IPS DF 4.7 (cell line): ENCODE data around the gene EPHA4.

Experiments
- DNase-seq: peaks from one replicate; pipeline ENCODE4 v3.0.0-alpha.2; 2013; ENCODE audit warnings: low spot score; ENCODE audit errors: extremely low read depth

The EPHA4 gene

DNA sequence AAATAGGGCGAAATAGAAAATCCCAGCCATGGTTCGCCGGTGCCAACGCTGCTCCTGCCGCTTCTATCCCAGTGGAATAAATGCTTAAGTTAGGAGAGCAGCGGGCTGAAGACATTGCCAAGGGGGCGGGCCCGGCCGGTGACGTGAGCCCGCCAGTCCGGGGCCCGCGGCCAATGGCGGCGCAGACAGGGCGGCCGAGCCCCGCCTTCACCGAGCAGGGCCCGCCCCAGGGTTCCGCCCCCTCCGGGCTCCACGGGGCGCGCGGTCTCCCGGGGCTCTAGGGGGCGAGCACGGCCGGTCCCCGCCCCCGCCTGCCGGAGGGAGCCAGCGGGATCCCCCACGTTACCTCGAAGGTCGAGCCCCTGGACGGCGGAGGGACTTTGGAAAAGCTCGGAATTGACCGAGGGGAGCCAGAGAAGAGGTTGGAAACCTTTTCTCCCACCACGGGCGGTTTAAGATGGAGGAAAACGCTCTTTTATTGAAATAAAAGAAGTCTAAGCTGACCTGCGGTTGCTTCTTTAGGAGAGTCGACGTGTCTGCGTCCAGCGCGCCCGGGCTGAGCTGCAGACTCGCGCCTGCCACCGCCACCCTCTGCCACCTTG, at the start of gene EPHA4:
TSS of gene EPHA4 (minus strand) at position 86 of the 602 bp plus-strand sequence. CDS start at position 30, 56 bp downstream.
- DNase-seq: no peak

DNA sequence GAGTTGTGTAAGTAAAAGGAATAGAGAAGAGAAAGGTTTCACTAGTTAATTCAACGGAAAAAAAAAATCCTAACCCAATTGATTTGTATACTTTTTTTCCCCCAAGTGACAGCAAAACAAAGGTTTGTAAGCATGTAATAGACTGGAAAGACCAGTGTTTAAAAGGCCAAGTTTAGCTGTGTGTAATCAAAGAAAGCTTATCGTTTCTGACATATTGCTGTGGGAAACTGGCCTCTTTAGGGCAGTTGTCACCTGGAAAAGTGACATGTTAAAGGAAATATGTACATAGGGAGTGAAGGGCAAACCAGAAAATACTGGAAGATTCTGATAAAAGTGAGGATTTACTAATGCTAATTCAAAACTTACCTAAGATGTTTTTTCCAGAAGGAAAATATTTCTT, 45.9 kb upstream of the EPHA4 start:
- DNase-seq: no peak

DNA sequence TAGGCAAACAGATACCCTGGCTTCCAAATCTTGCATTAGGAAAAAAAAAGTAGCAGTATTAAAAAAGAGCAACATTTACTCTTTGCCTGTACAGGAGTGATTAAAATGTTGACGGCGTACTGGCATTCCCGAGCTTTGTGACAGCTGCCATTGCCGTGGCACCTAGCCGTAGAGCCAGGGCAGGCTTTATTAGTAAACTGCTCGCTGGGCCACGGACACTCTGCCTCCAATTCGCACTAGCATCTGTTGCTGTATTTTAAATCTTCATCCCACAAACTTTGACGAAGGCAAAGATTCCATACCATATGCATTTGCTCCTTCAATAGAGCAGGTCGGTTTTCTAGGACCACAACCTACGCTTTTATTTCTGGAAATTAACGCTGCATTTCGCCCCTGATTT, 44.5 kb upstream of the EPHA4 start:
- no peak for DNase-seq

DNA sequence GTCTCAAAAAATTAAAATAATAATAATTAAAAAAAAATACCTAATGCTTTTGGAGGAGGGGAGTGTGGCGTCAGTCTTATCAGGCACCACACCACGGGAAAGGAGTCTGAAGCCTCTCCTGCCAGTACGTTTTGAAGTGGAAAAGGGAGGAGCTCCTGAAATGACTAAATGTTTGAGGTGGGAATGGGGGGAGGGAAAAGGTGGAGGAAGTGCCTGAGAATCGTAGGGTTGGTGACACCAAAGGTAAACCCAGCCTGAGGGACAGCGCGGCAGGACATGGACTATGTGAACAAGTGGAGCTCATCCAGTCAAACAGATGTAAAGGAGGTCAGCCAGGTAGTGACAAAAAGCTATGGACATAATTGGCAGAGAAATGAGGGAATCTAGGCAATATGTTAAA, 42.2 kb upstream of the EPHA4 start:
- no peak for DNase-seq

DNA sequence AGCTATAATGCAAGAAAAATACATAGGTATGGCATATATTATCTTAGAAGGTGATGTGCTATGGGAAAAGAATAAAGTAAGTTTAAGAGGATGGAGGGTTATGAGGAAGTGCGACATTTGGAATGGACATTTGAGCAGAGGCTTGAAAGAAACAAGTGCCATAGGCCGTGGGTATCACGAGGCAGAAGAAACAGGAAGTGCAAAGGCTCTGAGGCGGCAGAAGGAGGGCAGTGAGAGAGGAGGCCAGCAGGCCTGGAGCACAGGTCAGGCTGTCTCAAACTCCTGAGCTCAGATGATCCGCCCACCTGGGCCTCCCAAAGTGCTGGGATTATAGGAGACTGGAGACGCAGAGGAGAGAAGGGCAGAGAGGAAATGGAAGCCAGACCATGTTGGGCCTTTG, 40.7 kb upstream of the EPHA4 start:
- no peak for DNase-seq

DNA sequence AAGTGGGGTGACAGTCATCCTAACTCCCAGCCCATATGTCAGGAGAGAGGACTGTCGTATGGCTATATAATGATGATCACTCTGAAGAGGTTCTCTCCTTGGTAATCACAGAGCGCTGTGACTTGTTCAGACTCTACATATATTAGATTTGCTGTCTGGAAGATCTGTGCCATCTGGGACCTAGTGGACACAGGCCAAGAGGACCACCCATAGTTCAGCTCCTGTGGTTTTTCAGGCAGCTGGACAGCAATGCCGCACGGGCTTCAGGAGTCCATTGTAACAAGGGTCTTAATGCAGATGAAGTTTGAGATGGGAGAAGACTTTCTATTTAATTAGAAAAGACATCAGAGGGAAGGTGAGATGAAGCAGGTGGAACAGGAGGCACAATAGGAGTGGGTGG, 40.1 kb upstream of the EPHA4 start:
- DNase-seq: no peak

DNA sequence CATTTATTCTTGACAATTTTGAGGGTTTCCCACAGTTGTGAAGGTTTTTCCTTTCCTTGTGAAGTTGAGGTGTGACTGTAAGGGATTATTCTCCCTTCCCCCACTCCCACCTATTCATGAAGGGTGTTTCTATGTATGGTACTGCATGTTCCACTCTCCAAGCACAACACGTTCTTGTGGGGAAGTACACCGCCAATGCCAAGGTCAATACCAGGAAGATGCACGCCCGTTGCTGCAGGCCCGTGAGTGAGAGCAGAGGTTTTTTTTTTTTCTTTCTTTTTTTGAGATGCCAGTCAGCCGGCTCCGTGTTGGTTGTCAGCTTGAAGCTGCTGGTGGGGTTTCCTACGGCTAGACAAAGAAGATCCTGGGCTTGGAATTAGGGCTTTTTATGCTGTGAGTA, 38.6 kb upstream of the EPHA4 start:
- no peak for DNase-seq

DNA sequence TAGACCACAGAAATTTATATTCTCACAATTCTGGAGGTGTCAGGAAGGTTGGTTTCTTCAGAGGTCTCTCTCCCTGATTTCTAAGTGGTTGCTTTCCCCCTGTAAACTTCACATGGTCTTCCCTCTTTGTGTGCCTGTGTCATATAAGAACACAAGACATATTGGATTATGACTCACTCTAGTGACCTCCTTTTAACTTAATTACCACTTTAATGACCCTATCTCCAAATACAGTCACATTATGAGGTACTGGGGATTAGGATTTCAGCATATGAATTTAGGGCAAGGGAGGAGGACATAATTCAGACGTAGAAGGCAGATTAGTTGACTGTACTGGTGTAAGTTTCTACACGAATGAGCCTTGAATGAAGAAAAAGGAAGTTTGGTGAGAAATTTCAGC, 38.2 kb upstream of the EPHA4 start:
- DNase-seq: no peak

DNA sequence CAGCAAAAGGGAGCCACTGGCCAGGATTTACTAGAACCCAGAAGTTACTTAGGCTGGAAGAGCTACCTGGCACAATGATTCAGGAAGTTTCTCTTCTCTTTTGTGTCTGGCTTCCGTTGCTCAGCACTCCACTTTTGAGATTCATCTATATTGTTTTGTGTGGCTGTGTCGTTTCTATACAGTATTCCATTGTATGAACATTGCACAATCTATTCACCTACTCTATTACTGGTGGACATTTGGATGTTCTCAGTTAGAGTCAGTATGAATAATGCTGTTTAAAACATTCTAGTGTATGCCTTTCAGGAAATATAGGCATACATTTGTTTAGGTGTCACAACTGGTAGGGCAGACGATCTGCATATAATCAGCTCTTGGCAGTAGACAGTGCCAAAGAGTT, 36.3 kb upstream of the EPHA4 start:
- DNase-seq: no peak

DNA sequence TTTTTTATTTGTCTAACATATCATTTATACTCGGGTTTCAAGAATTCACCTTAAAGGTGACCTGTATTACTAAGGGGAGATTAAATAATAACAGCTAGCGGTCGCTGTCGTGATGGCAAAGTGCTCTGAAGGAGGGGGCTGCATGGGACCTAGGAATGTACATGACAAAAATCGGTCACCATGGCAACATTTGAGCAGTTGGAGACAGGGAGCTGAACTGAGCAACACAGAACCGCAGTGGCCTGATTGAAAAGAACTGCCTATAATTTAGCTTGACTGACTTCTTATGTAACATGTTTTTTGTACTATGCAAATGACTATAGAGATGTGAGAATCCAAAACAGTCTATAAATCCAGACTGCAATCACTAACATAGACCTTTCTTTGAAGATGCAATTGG, 34.3 kb upstream of the EPHA4 start:
- no peak for DNase-seq

DNA sequence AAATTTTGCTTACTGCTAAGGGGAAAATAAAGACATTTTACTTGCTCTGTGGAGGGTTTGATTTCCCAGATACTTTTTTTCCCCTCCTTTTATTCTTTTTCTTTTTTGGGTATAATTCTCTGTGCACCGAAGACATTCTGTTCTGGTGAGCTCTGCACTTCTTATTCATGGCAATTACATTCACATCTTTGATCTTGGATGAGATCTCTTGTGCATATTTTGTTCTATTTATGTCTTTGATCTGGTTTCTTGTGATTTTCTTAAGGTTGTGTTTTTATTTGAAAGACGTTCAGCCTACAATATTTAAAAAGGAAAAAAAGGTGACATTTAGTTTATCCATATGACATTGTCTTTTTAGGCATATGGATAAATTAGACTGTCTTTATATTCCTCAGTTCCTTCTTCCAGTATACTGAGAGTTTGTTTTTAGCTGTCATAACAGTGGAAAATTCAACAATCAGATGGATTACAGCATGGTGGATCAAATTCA, 33.7 kb upstream of the EPHA4 start:
- DNase-seq: no peak

DNA sequence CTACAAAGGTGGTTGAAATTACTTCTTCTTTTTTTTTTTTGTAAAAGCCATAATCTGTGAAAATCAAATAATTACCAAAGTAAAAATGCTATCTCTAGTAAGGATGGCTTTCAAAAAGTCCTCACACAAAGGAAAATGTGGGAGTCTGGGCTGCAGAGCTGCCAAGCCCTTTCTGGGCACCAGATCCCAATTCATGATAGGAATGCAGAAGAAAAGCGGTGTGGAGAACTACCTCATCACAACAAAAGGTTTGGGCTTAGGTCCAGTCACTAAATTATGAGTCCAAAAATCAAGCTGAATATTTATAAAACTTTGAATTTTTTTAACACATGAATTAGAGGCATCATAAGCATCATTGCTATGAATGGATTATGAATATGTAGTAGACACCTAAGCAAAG, 30.8 kb upstream of the EPHA4 start:
- DNase-seq: no peak

DNA sequence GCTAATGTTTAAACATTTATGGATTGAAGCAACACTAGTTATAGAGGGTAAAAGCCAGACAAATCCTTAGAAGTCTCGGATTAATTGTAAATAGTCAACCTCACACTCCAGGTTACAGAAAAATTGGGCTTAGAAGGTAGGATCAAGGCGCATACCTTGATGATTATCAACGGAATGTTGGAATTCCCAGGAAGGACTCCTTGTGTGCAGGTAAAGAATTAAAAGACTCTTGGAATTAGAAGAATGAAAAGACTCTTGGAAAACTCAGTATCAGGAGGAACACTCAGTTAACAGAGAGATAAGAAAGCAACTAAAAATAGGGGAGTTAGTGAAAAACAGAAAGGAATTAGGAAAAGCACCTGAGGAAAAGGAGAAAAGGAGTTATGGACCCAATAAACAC, 29.3 kb upstream of the EPHA4 start:
- DNase-seq: no peak

DNA sequence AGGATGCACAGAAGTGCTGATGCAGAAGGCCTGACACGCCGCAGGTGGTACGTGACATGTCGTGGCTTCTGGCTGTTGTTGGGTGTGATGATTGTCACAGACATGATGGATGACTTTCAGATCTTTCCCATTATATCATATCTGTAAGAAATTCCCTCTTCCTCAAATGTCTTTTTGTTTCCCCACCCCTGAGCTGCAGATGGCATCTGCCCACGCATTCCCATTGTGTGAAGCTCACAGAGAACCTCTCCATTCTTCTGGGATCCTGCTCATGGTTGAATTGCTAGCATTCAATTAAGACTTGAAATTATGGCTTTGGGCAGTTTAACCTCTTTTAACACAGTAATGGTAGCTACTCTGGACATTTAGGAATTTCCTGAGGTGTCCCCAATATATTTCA, 28.3 kb upstream of the EPHA4 start:
- no peak for DNase-seq

DNA sequence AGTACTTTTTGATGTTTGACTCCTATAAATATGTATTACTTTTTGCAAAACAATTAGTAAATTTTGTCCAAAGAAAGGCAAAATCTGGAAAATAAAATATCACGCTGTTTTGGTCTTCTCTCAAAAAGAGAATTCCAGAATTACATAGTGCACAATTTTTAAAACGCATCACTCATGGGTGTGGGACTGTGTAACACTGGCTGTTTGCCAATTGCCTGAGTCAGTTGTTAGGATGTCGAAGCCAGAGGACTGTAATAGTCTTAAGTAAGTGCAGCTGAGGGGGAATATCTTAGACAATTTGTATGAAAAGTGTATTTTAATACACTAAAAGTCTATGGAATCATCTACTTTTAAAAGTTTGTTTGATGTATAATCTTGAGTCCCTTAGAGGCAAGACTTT, 24.1 kb upstream of the EPHA4 start:
- no peak for DNase-seq

DNA sequence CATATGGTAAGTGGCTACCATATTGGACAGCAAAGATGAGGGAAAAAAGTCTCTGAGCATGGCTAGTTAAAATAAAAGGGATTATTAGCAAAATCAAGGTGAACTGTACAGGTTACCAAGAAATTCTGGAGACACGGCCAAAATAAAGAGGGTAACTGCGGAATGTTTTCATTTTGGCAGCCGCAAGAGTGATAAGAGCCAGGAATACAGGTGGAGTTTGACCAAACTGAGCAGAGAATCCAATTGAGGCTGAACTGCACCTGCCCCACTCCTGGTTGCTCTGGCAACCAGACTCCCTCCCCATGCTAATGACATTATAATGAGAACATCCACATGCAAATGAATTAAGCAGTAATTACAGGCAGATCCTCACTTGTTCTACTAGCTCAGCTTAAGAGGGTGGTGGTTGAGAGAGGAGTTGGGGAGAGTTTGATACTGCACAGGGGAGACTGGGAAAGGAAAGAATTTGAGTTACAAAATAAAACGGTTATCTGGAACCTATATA, 18.8 kb upstream of the EPHA4 start:
- DNase-seq: no peak

DNA sequence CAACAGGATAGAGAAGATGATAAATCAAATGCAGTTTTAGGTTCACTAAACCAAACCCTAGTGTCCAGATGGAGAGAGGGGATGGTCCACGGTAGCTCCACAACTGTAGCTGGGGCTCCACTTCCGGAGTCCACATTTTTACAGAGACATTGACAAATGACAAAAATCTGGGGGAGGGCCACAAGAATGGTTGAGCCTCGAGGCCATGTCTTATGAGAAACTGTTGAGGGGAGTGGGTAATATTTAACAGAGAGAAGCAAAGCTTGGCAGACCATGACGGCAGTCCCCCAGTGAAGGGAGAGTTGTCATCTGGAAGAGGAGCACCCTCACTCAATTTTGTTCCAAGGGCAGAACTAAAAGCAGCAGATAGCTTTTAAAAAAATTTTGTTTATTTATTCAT, 17.6 kb upstream of the EPHA4 start:
- no peak for DNase-seq

DNA sequence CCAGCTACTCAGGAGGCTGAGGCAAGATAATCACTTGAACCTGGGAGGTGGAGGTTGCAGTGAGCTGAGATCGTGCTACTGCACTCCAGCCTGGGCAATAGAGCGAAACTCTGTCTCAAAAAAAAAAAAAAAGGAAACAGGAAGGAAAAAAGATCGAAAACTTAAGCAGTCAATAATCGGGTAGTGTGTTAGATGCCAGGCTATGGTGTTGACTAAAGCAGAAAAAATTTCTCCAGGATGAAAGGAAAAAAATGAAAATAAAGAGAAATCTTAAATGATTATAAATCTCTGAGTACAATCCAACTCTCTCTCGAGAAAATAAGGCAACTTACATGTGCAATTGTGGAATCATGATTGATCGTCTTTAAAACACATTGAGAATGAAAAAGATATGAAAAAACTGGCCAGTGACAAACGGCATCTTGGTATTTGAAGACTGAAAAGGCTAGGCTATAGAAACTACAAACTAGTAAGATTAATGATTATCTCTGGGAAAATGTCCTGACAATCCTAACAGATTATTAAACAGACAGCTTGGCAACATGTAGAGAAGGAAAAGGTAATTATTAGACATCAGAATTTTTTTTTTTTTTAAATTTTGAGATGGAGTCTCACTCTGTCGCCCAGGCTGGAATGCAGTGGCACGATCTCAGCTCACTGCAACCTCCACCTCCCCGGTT, 16.3 kb upstream of the EPHA4 start:
- no peak for DNase-seq

DNA sequence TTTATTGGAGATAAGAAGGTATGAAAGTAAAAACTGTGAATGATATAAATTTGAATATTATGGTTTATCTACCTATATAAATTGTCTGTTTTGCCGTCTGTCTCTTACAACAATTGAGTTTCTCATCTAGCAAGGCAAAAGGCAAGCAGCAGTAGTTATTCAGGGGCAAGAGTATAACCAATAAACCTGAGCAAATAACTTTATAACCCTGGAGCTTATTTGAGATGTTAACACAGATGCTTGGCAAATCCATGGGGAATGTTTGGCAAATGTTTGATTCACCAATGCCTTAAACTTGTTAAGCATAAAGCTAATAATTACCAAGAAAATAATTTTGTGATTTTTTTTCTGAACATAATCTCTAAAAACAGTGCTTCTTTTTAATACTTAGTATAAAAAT, 9.9 kb upstream of the EPHA4 start:
- no peak for DNase-seq

DNA sequence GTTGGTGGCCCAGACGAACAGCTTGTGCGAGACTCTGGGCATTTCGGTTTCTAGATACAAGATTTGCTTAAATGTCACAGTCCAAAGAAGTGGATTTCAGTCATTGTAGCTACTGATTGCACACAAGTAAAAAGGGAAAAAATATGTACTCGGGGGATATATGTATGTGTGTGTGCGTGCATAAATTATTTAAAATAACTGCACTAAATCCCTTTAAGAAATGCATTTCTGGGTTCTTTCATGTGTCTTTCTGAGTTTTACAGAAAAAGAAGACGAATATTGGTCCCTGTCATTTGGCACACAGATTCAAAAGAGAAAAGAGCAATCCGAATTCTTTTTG, 2.1 kb upstream of the EPHA4 start:
- no peak for DNase-seq

DNA sequence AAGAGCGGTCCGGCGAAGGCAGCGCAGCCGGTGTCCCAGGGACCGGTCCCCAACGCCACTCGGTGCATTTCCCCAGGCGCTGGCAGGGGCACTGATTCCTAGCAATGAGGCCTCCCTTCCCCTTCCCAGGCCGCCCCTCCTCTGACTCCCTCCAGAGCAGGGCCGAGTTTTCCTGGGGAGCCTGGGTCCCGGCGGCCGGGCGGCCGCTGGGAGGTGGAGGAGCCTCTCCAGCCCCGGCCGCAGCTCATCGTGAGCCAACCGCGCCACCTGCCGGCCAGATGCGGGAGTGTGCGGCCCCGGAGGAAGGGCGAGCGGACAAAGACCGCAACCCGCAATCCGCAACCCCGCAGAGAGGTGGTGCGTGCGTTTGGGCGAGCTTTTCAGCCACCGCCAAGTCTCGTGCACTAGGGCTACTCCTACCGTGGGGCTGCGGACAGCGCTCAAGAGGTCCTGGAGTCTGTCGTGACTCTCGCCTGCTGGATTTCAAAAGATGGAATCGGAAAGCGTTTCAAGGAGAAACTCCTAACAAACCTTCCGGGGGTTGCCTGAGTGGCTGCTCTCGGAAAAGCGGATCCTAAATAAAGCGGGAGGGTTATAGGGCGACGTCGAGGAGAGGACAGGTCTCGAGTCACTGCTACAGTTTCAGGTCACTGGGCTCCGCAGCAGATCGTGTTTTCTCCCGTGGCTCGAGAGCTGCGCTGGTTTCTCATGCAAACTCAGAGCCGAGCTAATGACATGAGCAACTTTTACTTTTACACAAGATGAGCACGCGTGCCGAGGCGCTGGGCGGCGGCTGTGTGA, 1.5 kb upstream of the EPHA4 start:
- no peak for DNase-seq

DNA sequence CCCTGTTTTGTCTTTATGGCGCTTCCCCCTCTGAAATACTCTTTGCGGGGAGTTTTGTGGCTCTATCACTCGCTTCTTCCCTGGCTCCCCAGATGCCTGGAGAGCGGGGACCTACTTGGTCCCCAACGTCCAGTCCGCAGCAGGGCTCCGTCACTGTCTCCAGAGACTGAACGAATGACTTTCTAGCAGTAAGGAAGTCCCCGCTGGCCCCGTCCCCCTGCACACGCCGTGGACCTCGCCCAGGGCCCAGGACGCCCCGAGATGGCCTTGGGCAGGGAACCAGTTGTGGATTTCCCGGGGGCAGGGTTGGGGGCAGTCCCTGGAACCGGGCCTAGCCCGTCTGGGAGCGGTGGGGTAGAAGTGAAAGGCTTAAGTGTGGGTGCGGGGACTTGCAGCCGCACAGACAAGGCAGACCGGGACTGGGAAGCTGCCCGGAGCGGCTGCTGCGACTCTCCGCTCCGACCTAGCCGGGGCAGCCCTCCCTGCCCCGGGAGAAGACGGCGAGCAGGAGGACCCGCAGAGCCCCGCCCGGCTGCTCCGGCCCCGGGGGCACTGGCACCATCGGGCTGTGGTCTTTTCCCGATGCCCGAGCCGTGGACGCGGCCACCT, 821 bp upstream of the EPHA4 start:
- DNase-seq: no peak
